ENCODE measurements around the gene ZNF500.

Gene ZNF500

DNA sequence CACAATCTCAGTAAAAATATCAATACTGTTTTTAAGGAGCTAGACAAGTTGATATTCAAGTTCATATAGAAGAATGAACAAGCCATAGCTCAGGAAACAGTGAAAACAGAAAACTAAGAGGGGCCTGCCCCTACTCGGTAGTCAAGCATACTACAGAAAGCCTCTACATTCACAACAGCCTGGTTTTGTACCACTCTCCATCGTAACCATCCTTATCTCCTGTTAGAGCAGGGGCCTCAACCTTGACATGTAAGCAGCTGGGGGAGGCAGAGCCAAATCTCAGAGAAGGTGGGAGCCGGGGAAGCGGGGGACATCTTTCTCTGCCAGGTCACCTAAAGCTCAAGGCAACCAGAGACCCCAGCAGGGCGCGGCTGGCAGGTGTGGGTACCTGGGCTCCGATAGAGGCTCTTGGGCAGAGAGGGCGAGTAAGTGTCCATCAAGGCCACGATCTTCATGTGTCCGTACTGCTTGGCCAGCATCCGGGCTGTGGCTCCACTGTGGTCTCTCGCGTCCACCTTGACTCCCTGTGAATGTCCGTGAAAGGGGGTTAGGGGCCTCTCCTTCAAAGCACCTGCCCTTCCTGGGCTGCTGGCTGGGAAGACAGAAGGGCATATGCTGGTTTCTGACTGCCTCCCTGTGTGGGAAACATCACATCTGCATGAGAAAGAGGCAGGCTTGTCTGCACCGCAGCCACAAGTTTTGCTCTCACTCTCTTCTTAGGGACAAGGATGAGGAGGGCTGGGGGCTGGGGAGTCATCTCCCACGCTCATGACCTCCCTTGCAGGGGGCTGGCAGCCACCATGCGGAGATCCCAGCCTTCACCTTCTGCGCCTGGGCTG is 53.1 kb downstream of the ZNF500 start:
- DNase-seq: no peak

DNA sequence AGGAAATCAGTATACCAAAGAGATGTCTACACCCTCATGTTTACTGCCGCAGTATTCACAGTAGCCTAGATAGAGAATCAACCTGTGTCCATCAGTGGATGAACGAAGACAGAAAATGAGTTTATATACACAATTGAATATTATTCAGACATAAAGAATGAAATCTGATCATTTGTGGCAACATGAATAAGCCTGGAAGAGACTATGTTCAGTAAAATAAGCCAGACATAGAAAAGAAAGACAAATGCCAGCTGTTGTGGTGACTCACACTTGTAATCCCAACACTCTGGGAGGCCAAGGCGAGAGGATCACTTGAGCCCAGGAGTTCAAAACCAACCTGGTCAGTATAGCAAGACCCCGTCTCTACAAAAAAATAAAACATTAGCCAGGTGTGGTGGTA is 57.5 kb downstream of the ZNF500 start:
- DNase-seq: no peak

DNA sequence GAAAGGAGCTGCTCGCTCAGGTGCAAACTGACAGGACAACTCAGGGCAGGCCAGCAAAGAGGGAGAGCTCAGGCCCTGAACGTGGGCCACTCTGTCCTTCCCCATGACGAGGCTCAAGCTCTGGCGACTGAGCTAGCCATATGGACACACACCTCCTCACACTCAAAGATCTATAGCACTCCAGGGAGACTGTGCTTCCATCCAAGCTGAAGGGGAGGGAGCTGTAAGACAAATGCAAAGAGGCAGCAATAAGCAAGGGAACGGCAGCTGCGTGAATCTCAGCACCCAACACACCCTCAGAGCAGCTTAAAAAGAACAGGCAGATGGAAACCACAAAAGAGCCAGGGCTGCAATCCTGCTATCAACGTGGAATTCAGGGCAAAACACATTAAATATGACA is 60.1 kb downstream of the ZNF500 start:
- DNase-seq: peak in 15 of 58 donors; percentile 17 to 79 (median 45)

DNA sequence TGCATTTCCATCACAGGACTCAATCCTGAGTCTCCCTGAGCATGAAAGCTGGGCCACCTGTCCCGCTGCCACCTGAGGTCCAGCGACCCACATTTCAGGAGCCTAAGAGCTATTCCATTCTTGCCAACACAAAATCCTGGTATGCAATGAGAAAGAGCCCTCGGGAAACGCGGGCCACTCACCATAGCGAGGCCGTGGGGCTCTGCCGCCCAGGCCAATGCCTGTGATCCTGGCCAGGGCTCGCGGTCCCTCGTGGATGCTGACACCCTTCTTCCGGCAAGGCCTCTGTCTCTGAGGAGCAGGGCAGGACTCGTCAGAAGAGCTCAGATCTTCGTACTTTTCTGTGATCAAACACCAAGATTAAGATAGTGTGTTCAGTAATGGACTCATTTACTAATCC is 62.0 kb downstream of the ZNF500 start:
- DNase-seq: no peak

DNA sequence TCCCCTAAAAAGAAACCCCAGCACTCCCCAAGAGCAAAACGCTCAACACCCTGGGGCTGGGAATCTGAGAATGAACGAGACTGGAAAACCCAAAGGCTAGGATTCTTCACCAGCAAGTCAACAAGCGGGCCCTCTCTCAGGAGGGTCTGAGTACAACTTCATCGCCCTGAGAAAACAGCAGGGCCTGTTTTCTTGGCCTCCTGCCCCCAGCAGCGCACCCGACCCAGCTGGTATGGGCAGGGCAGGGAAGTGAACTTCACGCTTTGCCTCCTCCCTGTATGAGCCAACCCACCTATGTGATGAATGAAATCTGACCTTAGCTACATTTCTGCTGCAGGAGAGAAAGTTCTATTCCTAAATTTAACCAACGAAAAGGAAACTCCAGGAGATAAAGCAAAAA is 62.5 kb downstream of the ZNF500 start:
- no peak for DNase-seq

DNA sequence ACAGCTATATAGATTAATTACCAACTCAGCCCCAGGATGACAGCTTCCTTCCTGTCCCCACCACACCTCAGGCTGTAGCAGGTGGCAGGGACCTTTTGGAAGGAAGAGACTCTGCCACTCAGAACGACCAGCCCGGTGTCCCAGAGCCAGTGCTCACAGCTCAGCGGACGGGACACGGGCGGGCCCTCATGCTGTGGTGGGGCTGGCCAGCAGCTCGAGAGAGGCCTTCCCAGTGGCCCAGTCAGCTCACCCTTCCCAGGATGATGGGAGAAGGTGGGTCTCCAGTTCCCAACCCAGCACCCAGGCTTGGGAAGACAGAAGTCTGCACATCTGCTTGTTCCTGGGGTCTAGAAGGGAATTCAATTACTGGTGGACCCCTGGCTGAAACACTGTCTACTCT is 63.1 kb downstream of the ZNF500 start:
- DNase-seq: no peak

DNA sequence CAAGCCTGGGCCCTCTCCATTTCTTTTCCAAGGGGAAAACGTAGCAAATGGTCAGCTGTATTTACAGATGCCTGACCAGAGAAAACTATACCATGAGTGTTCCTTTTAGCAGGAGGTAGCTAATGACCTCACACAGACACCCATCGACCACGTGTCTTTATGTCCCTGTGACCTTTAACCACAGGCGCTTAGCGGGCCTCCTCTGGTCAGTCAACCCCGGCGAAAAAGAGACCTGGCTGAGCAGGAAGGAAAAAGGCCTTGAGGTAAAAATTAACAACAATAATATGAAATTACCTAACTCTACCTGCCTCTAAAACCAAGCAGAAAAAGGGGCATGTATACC is 64.5 kb downstream of the ZNF500 start:
- no peak for DNase-seq

DNA sequence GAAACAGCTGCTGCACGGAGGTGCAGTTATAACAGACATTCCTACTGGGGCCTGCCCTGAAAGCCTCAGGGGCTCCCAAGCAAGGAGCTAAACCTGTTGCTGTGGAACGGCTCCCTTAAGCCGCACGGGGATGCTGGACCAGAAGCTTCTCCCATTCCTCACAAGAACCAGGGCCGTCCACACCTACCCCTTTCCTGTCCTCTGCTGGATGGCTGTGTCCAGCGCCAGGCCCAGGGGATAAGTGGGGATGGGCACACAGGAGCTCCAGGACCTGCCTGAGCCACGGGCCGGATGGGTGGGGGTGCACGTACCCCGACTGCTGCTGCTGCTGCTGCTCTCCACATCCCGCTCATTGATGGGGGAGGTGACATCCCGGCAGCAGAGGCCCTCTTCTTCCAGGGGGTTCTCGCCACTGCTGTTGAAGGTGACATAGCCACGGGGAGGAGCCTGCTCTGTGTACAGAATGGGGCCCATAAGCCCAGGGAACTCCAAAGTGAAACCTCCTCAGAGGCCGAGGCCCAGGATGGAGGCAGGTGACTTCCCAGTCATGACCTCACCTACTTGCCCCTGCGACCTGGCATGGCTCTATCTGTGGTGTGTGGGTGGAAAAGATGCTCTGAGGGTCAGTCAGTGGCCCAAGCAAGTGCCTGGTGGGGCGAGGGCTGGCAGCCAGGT is 65.0 kb downstream of the ZNF500 start:
- DNase-seq: no peak

DNA sequence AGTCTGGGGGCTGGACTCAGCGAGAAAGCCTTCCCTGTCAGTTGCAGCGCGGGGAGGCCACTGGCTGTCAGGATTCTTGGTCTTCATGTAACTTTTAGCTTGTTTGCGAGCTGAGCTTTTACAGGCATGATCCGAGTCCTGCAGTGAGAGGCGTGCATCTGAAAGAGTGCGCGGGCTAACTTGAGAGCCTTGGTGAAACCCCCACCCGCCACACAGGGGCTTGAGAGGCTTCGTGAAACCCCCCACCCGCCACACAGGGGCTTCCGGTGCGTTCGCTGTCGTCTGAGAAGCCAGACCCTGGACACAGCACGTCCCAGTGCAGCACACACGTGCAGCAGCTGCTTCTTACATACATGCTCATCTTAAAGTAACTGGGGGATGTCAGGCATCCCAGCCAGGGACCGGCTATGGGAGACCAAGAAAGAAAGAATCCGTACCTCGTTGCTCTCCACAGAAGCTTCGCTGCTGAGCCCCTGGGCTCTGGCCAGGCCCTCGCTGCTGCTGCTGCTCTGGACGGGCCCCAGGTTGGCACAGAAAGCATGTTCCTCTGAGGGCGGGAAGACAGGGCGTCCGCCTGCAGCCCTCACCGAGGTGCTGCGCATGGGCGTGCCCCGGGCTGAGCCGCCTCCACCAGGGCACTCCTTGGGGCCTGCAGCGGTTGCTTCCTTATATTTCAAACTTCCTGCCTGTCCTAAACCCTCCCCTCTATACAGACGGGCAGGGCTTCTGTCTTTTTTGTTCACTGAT is 65.8 kb downstream of the ZNF500 start:
- DNase-seq: peak in 5 of 58 donors; percentile 11 to 40 (median 33)

DNA sequence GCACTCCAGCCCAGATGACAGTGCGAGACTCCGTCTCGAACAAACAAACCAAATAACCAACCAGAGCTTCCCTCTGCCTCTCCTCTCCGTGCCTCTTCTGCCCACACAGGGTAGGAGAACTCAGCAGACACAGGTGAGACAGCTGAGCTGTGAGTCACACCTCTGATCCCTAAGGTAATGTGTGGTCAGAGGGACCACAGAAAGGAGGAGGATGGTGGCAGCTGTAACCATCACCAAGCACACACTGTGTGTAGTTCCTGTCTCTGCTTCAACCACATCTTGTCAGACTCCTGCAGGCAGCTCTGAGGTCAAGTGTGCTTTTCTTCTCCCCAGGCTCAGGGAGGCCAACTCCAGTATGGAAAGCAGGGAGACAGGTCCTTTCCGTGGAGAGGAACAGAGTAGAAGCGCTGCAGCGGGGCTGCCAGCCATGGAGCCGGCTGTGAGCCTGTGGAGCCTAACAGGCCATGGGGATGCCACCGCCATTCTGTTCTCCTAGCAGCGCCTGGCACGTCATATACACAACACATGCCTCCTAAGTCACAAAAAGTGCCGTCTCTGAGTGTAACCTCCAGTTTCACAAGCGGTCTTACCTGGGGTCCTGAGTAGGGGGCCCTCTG is 66.5 kb downstream of the ZNF500 start:
- DNase-seq: no peak

DNA sequence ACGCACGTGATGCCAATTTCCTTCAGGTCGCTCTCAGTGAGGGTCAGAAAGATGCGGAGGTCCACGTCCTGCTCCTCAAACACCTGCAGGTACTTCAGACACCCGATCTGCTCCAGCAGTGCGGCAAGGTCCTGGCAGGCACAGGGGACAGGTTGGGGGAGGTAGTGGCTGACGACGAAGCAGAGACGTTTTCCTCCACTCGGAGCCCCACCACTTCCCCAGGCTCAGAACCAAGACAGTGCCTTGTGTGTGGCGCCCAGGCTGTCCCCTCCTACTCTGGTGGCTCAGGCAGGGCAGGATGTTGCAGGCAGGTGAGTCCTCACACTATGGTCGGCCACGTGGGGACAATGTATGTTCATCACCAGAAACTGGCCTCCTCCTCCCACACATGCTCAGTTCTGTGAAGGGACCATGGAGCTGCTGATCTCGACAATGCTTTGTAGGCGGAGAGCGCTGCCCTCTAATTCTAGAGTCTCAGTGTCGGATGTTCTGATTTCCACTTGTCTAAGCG is 67.9 kb downstream of the ZNF500 start:
- no peak for DNase-seq

DNA sequence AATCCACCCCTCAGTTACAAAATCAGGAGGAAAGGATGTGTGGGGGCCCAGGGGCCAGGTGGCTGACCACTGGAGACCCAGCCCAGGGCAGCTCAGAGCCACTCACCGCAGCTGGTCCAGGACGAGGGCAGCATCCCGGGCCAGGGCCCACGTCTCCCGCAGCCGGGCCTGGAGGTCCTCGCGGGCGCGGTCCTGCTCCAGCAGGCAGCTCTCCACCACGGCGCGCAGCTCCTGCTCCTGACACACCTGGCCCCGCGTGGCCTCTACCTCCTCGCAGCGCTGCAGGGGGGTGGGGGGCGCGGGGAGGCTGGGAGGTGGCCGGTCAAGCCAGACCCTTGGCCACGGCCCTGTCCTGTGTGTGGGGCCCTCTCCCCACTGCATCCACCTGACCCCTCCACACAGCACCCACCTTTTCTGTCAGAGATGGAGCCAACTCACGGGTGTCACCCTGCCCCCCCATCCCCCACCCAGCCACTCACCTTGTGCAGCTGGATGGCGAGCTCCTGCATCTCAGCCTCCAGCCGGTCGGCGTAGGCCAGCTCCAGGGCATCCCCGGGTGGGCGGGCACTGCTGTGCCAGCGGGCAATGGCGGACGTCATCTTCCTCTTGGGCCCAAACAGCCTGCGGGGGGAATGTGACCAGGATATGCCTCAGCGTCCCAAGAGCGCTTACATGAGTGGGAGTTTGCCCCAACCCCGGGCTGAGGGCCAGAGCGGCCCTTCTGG is 68.5 kb downstream of the ZNF500 start:
- DNase-seq: no peak

Data from anterior cingulate cortex (tissue), 58 donors.